AG09309 (cell line): Measurements from ENCODE around the gene TP73.

Source experiments
- DNase-seq: peaks from one replicate; pipeline ENCODE4 v3.0.0-alpha.2; 2010; ENCODE audit warnings: low read depth
- H3K4me3 ChIP-seq: 2 replicates; pipeline ENCODE4 v1.5.1; 2011; ENCODE audit warnings: mild to moderate bottlenecking, low read depth, low read length, moderate library complexity; ENCODE audit not compliant: control insufficient read depth
- TF ChIP-seq, protein P1 (sequence below): IDR thresholded peaks from 2 replicates; pipeline ENCODE4 v1.5.1; 2011; ENCODE audit warnings: mild to moderate bottlenecking, low read depth, low read length, inconsistent platforms; ENCODE audit not compliant: insufficient read depth, control insufficient read depth; ENCODE audit errors: missing control alignments

The TP73 gene

DNA sequence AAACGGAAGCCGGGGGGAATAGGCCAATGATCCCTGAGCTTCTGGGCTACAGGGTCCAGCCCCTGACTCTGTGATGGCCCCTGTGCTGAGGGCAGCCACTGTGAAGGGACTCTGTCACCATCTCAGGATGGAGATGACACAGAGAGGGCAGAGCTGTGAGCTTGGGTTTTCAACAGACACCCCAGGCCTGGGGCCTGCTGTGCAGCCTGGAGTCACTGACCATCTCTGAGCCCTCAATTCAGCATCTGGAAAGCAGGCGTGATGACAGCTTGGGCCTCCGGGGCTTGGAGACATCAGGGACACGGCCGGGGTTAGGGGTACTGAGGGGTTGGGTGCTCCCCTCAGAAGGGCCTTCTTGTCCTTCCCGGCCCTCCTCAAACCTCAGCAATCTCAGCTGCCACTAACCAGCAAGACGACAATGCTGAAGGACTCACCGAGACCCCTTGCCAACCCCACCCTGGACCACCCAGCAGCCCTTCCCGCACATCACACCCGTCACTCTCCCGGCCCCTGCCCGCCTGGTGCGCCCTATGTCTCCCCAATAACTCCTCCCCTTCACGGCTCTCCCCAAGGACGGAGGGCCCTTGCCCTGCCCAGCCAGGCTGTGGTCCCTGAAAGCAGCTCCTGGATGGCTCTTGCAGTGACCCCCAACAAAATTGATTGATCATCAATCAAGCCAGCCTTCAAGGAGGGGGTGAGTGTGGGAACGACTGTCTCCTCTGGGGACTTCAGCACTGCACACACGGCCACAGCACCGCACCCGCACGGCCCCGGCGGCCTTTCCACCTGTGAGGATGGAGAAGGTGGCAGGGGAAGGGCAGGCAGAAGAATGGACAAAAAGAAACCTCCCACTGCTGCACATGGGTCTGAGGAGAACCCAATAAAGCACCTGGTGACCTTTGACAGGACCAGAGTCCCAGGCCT is 45.3 kb upstream of the TP73 start:
- TF ChIP-seq, protein P1, sequence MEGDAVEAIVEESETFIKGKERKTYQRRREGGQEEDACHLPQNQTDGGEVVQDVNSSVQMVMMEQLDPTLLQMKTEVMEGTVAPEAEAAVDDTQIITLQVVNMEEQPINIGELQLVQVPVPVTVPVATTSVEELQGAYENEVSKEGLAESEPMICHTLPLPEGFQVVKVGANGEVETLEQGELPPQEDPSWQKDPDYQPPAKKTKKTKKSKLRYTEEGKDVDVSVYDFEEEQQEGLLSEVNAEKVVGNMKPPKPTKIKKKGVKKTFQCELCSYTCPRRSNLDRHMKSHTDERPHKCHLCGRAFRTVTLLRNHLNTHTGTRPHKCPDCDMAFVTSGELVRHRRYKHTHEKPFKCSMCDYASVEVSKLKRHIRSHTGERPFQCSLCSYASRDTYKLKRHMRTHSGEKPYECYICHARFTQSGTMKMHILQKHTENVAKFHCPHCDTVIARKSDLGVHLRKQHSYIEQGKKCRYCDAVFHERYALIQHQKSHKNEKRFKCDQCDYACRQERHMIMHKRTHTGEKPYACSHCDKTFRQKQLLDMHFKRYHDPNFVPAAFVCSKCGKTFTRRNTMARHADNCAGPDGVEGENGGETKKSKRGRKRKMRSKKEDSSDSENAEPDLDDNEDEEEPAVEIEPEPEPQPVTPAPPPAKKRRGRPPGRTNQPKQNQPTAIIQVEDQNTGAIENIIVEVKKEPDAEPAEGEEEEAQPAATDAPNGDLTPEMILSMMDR, result no peak
- DNase-seq, result no peak
- no peak overlapping the region for H3K4me3 ChIP-seq

- H3K4me3 ChIP-seq, result no peak overlapping the region
- DNase-seq, result no peak
- TF ChIP-seq, protein P1, result no peak
These were observed 44.6 kb upstream of the TP73 start for GRCh38 chr1:3607703-3608065.

DNA sequence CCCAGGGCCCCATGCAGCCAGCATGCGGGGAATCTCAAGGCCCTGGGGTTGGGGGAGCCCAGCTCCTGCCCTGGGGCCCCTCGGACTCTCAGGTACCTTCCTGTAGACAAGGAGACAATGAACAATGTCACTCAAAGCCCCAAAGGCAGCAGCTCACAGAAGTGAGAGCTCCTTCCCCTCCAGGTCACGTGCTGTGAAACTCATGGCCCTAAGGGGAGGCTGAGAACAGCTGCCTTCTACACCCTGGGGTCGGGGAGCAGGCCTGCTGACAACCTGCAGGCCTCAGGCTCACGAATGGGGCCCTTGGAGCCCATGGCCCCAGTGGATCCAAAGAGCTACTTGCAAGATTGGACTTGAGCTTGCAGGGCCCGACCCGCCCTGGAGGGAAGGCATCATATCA is 44.2 kb upstream of the TP73 start:
- DNase-seq, result no peak
- H3K4me3 ChIP-seq, result no peak overlapping the region
- TF ChIP-seq, protein P1, result no peak

- H3K4me3 ChIP-seq, result no peak overlapping the region
- TF ChIP-seq, protein P1, result no peak
- DNase-seq, result no peak
These were observed 43.1 kb upstream of the TP73 start for GRCh38 chr1:3609016-3609768.

- TF ChIP-seq, protein P1, result no peak
- no peak overlapping the region for H3K4me3 ChIP-seq
- no peak for DNase-seq
These were observed 42.4 kb upstream of the TP73 start for GRCh38 chr1:3609769-3610526.

DNA sequence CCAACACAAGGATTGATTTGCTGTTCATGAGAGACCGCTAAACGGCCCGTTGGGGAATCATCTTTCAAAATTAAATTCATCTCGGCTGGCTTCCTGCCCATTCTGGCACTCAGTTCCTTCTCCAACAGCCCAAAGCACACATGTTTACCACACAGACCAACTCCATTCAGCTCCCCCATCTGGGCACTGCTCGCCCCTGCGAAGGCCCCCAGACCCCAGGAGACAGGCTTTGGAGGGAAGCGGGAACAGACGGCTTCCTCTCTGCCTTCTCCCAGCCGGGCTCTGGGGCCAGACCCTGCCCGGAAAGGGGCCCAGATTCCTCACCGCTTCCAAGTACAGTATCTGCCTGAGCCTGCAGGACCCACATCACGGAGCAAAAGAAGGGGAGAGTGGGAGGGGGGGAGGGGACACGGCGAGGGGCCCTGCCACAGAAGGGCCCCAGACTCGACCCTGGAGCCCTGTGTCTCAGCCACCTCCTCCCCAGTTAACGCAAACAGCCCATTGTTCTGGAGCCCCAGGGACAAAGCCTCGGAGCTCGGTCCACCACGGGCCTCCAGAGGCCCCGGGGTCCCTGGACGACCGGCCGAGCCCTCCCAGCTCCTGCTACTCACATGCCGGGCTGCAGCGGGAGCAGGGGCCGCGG is 41.7 kb upstream of the TP73 start:
- DNase-seq, result no peak

More for the DNA sequence above, 41.7 kb upstream of the TP73 start:
- TF ChIP-seq, protein P1, result no peak
- H3K4me3 ChIP-seq, result no peak overlapping the region
